Activated T-helper 17 cell treated with anti-CD3 and anti-CD28 coated beads, Interleukin-2, amount 50 U/mL, for 72 hours (primary cell): Measurements from ENCODE around the gene SLC22A4. TPM values are rescaled to one million over a fixed set of nuclear protein-coding genes. Genes with fewer than 3 reads are reported as not detected.

Experiments
- ATAC-seq: fragments of 150-1000 bp; cut with Tn5 transposase; replicated peaks from 2 replicates; pipeline ENCODE4 v1.10.0; 2021; ENCODE audit warnings: mild to moderate bottlenecking, moderate library complexity
- H3K27ac Mint-ChIP-seq: one replicate; pipeline ENCODE4 v1.8.0; 2022; ENCODE audit warnings: mixed read lengths
- H3K27me3 Mint-ChIP-seq: one replicate; pipeline ENCODE4 v1.8.0; 2022; ENCODE audit warnings: mixed read lengths
- H3K36me3 Mint-ChIP-seq: one replicate; pipeline ENCODE4 v1.8.0; 2022; ENCODE audit warnings: low read depth, mild to moderate bottlenecking, mixed read lengths
- H3K4me1 Mint-ChIP-seq: one replicate; pipeline ENCODE4 v1.8.0; 2022; ENCODE audit warnings: mixed read lengths
- H3K4me3 Mint-ChIP-seq: one replicate; pipeline ENCODE4 v1.8.0; 2022; ENCODE audit warnings: mild to moderate bottlenecking, mixed read lengths
- H3K9me3 Mint-ChIP-seq: one replicate; pipeline ENCODE4 v1.8.0; 2022; ENCODE audit warnings: mixed read lengths
- total RNA-seq, 2 donors: library from RNA; stranded (reverse); gene quantifications; one replicate each; pipeline ENCODE4 v1.2.3, GENCODE V29; 2022

SLC22A4 gene
- total RNA-seq, 2 donors from 2014 or later: 0.58 to 0.93 TPM

DNA sequence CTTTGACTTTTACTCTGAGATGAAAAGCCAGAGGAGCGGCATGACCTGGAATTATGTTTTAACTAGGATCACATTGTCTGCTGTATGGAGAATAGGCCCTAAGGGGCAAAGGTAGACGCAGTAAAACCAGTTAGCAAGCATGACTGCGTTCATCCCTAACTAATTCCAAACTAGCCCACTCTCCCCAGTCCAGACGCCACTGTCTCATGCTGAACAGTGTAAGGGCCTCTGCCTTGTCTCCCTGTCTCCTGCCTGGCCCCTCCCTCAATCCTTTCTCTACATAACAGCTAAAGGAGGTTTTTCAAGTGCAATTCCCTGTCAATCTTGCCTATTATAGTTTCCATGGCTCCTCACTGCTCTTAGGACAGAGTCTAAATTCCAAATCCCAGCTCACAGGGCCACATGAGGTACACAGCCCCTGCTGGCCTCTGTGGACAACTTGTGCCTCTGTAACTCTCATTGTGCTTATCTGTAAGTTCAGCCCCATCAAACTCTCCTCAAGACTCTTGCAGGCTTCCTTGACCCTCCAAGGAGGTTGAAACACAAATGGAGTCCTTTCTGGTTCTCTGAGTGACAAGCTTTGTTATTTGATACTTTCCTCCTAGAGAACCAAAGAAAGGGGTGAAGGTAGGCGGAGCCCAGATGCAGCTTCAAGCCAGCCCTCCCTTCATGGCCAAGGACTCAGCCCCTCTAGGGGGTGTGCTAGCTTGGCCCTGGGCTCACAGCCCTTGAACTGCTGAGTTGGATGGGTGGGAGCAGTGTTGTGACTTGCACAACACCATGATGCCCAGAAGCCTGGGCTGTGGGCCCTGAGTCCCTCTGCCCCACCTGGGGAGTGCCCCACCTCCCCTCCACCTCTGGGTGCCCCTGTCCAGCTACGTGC is 16.0 kb upstream of the SLC22A4 start:
- Mint-ChIP-seq H3K27ac (no peak overlapping the region), H3K9me3 (no peaks in the 10 kb centered on the region), H3K36me3 (no peaks in the 10 kb centered on the region), H3K27me3 (peaks cover 17% of the 10 kb centered on the region), H3K4me1 (no peaks in the 10 kb centered on the region), H3K4me3 (no peak overlapping the region)
- no peak for ATAC-seq

- peaks cover 5% of the 10 kb centered on the region for H3K27me3 Mint-ChIP-seq
- no peaks in the 10 kb centered on the region for H3K4me1 Mint-ChIP-seq
- no peaks in the 10 kb centered on the region for H3K9me3 Mint-ChIP-seq
- H3K36me3 Mint-ChIP-seq: no peaks in the 10 kb centered on the region
- no peak overlapping the region for H3K27ac Mint-ChIP-seq
- H3K4me3 Mint-ChIP-seq: no peak overlapping the region
- ATAC-seq: no peak
Observed at GRCh38 chr5:132279801-132280200, 14.4 kb upstream of the SLC22A4 start.

- no peaks in the 10 kb centered on the region for H3K4me1 Mint-ChIP-seq
Observed at GRCh38 chr5:132280371-132281240, 13.6 kb upstream of the SLC22A4 start.

DNA sequence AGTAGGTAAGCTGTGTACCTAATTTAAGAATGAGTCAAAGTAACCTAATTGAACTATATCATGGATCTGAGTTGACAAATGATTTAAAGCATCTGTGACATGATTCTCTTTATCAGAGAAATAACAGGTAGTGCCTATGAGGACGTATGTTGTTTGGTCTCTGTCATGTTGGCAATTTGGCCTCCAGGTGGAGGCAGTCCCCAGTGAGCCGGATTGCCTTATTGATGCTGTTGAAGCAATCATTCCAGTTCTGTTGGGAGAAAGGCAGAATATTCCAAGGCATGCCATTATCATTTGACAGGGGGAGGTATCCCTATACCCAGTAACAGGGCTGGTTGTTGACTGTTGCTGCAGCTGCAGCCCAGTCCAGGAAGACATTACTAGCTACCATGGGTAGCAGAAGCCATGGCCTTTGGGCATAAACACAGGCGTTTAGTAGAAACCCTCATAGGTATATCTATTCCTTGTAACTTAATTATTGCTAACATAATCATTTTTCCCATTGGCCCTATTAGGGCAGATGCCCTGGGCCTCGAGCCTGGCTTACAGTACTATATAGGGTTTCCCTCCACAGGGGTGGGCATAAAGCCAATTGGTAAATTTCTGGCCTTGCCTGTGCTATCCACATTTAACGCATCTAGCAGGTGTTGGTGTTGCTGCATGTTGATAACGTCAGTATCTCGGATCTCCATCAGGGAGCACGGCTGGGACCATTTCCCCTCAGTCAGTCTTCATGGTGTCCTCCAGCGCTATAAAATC is 12.2 kb upstream of the SLC22A4 start:
- Mint-ChIP-seq H3K27me3 (no peaks in the 10 kb centered on the region), H3K4me3 (no peak overlapping the region), H3K4me1 (no peaks in the 10 kb centered on the region), H3K27ac (no peak overlapping the region), H3K9me3 (no peaks in the 10 kb centered on the region), H3K36me3 (no peaks in the 10 kb centered on the region)
- no peak for ATAC-seq

More at GRCh38 chr5:132280371-132281240, 13.6 kb upstream of the SLC22A4 start:
- Mint-ChIP-seq H3K27me3 (no peaks in the 10 kb centered on the region), H3K9me3 (no peaks in the 10 kb centered on the region), H3K4me3 (no peak overlapping the region), H3K27ac (no peak overlapping the region), H3K36me3 (no peaks in the 10 kb centered on the region)
- no peak for ATAC-seq

GRCh38 chr5:132283423-132284043 is 10.7 kb upstream of the SLC22A4 start:
- H3K9me3 Mint-ChIP-seq: no peaks in the 10 kb centered on the region
- no peak for ATAC-seq
- H3K4me3 Mint-ChIP-seq: no peak overlapping the region
- H3K4me1 Mint-ChIP-seq: no peaks in the 10 kb centered on the region
- H3K27ac Mint-ChIP-seq: no peak overlapping the region
- no peaks in the 10 kb centered on the region for H3K27me3 Mint-ChIP-seq
- H3K36me3 Mint-ChIP-seq: no peaks in the 10 kb centered on the region

GRCh38 chr5:132289097-132289496 is 5.1 kb upstream of the SLC22A4 start:
- Mint-ChIP-seq H3K27me3 (peaks cover 3% of the 10 kb centered on the region), H3K36me3 (no peaks in the 10 kb centered on the region), H3K27ac (no peak overlapping the region), H3K4me1 (no peaks in the 10 kb centered on the region), H3K4me3 (no peak overlapping the region), H3K9me3 (no peaks in the 10 kb centered on the region)
- ATAC-seq: no peak

DNA sequence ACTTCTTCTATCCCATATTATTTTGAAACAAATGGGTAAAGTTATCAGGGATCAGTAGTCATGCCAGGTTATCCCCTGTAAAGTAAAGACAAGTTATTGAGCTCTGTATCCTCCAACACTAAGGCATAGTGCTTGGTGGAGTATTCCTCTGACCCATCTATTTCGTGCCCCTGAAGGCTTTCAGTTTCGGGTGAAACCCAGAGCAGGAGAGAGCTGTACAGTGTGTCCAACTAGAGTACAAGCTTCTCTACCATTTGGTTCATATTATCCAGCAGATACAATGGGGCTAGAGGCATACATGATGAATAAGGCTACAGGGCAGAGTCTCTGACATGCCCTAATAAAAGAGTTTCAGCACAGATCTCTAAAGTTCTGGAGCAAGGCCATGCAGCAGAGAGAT is 3.2 kb upstream of the SLC22A4 start:
- H3K27ac Mint-ChIP-seq: no peak overlapping the region
- peaks cover 8% of the 10 kb centered on the region for H3K4me1 Mint-ChIP-seq
- no peaks in the 10 kb centered on the region for H3K9me3 Mint-ChIP-seq
- H3K4me3 Mint-ChIP-seq: no peak overlapping the region
- no peaks in the 10 kb centered on the region for H3K36me3 Mint-ChIP-seq
- ATAC-seq: no peak
- peaks cover 3% of the 10 kb centered on the region for H3K27me3 Mint-ChIP-seq

DNA sequence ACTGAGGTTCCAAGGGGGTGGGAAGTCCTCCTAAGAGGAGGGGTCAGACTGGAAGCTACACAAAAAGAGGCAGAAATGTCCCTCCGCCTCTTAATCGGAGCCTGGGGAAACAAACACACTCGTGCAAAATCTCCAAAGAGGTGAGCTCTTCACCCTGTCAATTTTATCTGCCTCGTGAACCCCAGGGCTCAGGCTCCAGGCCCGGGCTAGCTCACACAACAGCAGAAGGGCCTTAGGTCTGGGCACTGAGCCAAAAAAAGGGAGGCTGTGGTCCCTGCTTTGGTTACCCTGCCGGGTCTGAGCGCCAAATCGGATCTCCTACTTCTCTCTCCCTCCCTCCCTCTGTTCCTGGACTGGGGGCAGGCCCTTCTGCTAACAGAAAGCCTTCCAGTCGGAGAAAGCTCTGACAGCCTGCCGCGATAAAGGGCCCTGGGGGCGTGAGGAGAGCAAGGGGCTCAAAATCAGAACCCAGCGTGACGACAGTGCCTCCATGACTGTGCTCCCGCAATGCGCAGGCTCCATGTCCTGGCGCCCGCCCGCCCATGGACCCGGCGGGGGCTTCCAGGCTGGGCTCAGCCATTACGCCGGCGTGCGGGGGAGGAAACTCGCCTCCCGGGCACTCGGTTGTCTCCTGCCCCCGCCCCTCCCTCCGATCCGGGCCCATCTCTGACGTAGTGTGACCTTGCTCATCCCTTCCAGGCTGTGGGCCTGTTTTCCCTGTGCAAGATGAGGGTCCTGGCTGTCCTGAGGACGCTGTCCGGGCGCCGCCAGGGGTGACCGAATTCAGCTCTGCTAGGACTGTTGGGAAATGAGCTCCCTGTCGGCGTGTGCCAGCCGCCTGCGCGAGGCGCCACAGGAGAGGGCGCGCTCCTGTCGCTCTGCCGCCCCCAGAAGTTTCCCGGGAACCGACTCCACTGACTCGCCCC is 865 bp upstream of the SLC22A4 start:
- peak; percentile 55 for ATAC-seq
- no peaks in the 10 kb centered on the region for H3K36me3 Mint-ChIP-seq
- peaks cover 12% of the 10 kb centered on the region for H3K4me1 Mint-ChIP-seq
- H3K27me3 Mint-ChIP-seq: peaks cover 3% of the 10 kb centered on the region
- peak overlapping the region; percentile 94 for H3K4me3 Mint-ChIP-seq
- H3K9me3 Mint-ChIP-seq: no peaks in the 10 kb centered on the region
- peak overlapping the region; percentile 54 for H3K27ac Mint-ChIP-seq

DNA sequence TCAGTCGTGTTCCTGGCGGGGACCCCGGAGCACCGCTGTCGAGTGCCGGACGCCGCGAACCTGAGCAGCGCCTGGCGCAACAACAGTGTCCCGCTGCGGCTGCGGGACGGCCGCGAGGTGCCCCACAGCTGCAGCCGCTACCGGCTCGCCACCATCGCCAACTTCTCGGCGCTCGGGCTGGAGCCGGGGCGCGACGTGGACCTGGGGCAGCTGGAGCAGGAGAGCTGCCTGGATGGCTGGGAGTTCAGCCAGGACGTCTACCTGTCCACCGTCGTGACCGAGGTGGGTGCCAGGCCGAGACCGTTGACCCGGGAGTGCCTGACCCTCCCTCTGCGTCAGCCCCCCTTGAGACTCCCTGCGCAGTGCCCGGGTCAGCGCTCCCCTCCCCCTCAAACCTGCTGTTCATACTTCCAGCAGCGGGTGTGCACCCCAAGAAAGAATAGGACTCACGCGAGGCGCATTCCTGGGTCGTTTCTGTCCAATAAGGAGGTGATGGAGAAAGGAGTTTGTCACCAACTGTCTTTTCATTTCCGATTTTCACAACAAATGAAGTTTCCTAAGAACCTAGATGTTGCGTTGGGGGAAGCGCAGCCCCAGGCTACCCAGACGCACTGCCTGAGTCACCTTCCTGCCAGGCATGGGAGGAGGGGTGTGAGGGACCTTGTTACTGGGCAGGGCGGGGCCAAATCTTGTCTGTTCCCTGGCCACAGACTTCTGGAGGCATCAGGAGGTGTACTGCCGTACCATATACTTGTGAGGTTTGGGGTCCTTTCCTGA is 722 bp downstream of the SLC22A4 start:
- H3K27me3 Mint-ChIP-seq: no peaks in the 10 kb centered on the region
- H3K4me1 Mint-ChIP-seq: peaks cover 13% of the 10 kb centered on the region
- H3K27ac Mint-ChIP-seq: peak overlapping the region; percentile 87
- no peaks in the 10 kb centered on the region for H3K36me3 Mint-ChIP-seq
- peak overlapping the region; percentile 94 for H3K4me3 Mint-ChIP-seq
- peak; percentile 78 for ATAC-seq
- H3K9me3 Mint-ChIP-seq: no peaks in the 10 kb centered on the region

- H3K36me3 Mint-ChIP-seq: no peaks in the 10 kb centered on the region
- H3K27ac Mint-ChIP-seq: peak overlapping the region; percentile 87
- H3K4me3 Mint-ChIP-seq: peak overlapping the region; percentile 94
- peaks cover 13% of the 10 kb centered on the region for H3K4me1 Mint-ChIP-seq
- ATAC-seq: no peak
- no peaks in the 10 kb centered on the region for H3K27me3 Mint-ChIP-seq
- no peaks in the 10 kb centered on the region for H3K9me3 Mint-ChIP-seq
Observed at GRCh38 chr5:132295505-132296411, 1.6 kb downstream of the SLC22A4 start.

DNA sequence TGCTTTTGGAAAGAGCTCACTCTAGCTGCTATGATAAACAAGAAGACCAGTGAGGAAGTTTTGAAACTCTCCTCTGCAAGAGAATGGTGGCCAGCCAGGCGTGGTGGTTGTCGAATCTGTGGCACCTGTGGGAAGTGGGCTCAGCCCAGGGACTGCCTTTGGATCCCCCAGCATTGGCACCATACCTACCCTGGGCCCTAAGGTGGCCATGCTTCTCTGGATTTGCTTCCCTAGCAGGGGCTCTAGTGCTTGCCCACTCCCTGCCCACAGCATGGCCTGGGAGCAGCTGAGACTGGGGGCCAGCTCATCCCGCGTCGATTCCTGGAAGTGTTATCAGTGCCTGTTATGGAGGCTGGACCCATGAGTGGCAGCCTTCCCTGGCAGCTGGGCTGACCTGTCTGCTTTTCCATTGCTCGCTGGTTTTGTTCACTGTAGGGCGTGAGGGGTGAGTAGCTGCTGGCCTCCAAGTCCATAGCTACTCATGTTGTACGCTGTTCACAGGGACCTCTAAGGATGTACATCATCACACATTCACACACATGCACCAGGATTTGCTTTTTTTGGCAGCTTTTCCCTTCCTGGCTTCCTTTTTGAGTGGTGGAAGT is 2.3 kb downstream of the SLC22A4 start:
- no peak overlapping the region for H3K27ac Mint-ChIP-seq
- H3K36me3 Mint-ChIP-seq: no peaks in the 10 kb centered on the region
- peaks cover 13% of the 10 kb centered on the region for H3K4me1 Mint-ChIP-seq
- no peaks in the 10 kb centered on the region for H3K9me3 Mint-ChIP-seq
- no peaks in the 10 kb centered on the region for H3K27me3 Mint-ChIP-seq
- no peak for ATAC-seq
- H3K4me3 Mint-ChIP-seq: peak overlapping the region; percentile 94
